Activated naive CD8-positive, alpha-beta T cell treated with anti-CD3 and anti-CD28 coated beads, Interleukin-2, amount 10 ng/mL, durations not matched to agents 7 days and 5 days (primary cell): ENCODE data around the gene ALDH1A1. TPM values are rescaled to one million over a fixed set of nuclear protein-coding genes. Genes with fewer than 3 reads are reported as not detected.

Experiments used
- ATAC-seq: fragments of 150-1000 bp; cut with Tn5 transposase; one replicate; pipeline ENCODE4 v1.10.0; 2021; ENCODE audit warnings: low read depth, moderate library complexity
- POLR2A ChIA-PET: fragments of 350-600 bp; sonication (Branson Sonifier 250); formaldehyde crosslinking; loops from one replicate; lab custom pipeline; 2021; ENCODE audit warnings: antibody characterized with exemption; lab: Charles Lee
- DNase-seq: peaks from one replicate; pipeline ENCODE4 v3.0.0; 2021
- H3K27ac Mint-ChIP-seq: one replicate; pipeline ENCODE4 v1.8.0; 2022; ENCODE audit warnings: mild to moderate bottlenecking, mixed read lengths
- H3K27me3 Mint-ChIP-seq: one replicate; pipeline ENCODE4 v1.8.0; 2022; ENCODE audit warnings: mild to moderate bottlenecking, moderate library complexity, mixed read lengths
- H3K36me3 Mint-ChIP-seq: one replicate; pipeline ENCODE4 v1.8.0; 2021; ENCODE audit warnings: mild to moderate bottlenecking, mixed read lengths
- H3K4me1 Mint-ChIP-seq: one replicate; pipeline ENCODE4 v1.8.0; 2021; ENCODE audit warnings: mixed read lengths
- H3K4me3 Mint-ChIP-seq: one replicate; pipeline ENCODE4 v1.8.0; 2022; ENCODE audit warnings: mild to moderate bottlenecking, moderate library complexity, mixed read lengths
- H3K9me3 Mint-ChIP-seq: one replicate; pipeline ENCODE4 v1.8.0; 2021; ENCODE audit warnings: mixed read lengths
- total RNA-seq, 2 experiments: library from RNA; stranded (reverse); gene quantifications; one replicate each; pipeline ENCODE4 v1.2.3, GENCODE V29; 2021

Gene ALDH1A1
- total RNA-seq, 2 experiments from 2014 or later: 0.69 to 1.3 TPM

GRCh38 chr9:72984226-72984947 is 31.5 kb upstream of the ALDH1A1 start:
- H3K27me3 Mint-ChIP-seq: no peaks in the 10 kb centered on the region
- no peaks in the 10 kb centered on the region for H3K9me3 Mint-ChIP-seq
- no peak for ATAC-seq
- no peak overlapping the region for H3K4me3 Mint-ChIP-seq
- no peaks in the 10 kb centered on the region for H3K36me3 Mint-ChIP-seq
- no peak overlapping the region for H3K27ac Mint-ChIP-seq
- POLR2A ChIA-PET: no interaction called here
- H3K4me1 Mint-ChIP-seq: no peaks in the 10 kb centered on the region
- no peak for DNase-seq

GRCh38 chr9:72983512-72984225 is 30.8 kb upstream of the ALDH1A1 start:
- no peak for ATAC-seq
- H3K27me3 Mint-ChIP-seq: no peaks in the 10 kb centered on the region
- no peaks in the 10 kb centered on the region for H3K4me1 Mint-ChIP-seq
- H3K9me3 Mint-ChIP-seq: no peaks in the 10 kb centered on the region
- POLR2A ChIA-PET: no interaction called here
- no peak overlapping the region for H3K27ac Mint-ChIP-seq
- H3K36me3 Mint-ChIP-seq: no peaks in the 10 kb centered on the region
- no peak overlapping the region for H3K4me3 Mint-ChIP-seq
- no peak for DNase-seq

- H3K27me3 Mint-ChIP-seq: peaks cover 3% of the 10 kb centered on the region
- no peak overlapping the region for H3K27ac Mint-ChIP-seq
- POLR2A ChIA-PET: no interaction called here
- no peaks in the 10 kb centered on the region for H3K36me3 Mint-ChIP-seq
- no peak for ATAC-seq
- H3K4me1 Mint-ChIP-seq: no peaks in the 10 kb centered on the region
- DNase-seq: no peak
- no peak overlapping the region for H3K4me3 Mint-ChIP-seq
- H3K9me3 Mint-ChIP-seq: no peaks in the 10 kb centered on the region
Observed at GRCh38 chr9:72983056-72983455, 30.2 kb upstream of the ALDH1A1 start.

- Mint-ChIP-seq H3K36me3 (no peaks in the 10 kb centered on the region), H3K4me3 (no peak overlapping the region), H3K27me3 (peaks cover 3% of the 10 kb centered on the region), H3K27ac (no peak overlapping the region), H3K4me1 (no peaks in the 10 kb centered on the region), H3K9me3 (no peaks in the 10 kb centered on the region)
- DNase-seq (no peak), ATAC-seq (no peak)
- POLR2A ChIA-PET: no interaction called here
Observed at GRCh38 chr9:72982146-72982799, 29.4 kb upstream of the ALDH1A1 start.

GRCh38 chr9:72981433-72981832 is 28.6 kb upstream of the ALDH1A1 start:
- Mint-ChIP-seq H3K9me3 (no peaks in the 10 kb centered on the region), H3K27ac (no peak overlapping the region), H3K4me1 (no peaks in the 10 kb centered on the region), H3K36me3 (no peaks in the 10 kb centered on the region), H3K27me3 (peaks cover 3% of the 10 kb centered on the region), H3K4me3 (no peak overlapping the region)
- ATAC-seq (no peak), DNase-seq (no peak)
- POLR2A ChIA-PET: no interaction called here

GRCh38 chr9:72980600-72981265 is 27.9 kb upstream of the ALDH1A1 start:
- DNase-seq (no peak), ATAC-seq (no peak)
- POLR2A ChIA-PET: no interaction called here
- no peaks in the 10 kb centered on the region for H3K4me1 Mint-ChIP-seq
- no peak overlapping the region for H3K4me3 Mint-ChIP-seq
- H3K27me3 Mint-ChIP-seq: peaks cover 3% of the 10 kb centered on the region
- no peak overlapping the region for H3K27ac Mint-ChIP-seq
- H3K36me3 Mint-ChIP-seq: no peaks in the 10 kb centered on the region
- H3K9me3 Mint-ChIP-seq: no peaks in the 10 kb centered on the region

- ATAC-seq (no peak), DNase-seq (no peak)
- Mint-ChIP-seq H3K4me3 (no peak overlapping the region), H3K27ac (no peak overlapping the region), H3K9me3 (no peaks in the 10 kb centered on the region), H3K36me3 (no peaks in the 10 kb centered on the region), H3K27me3 (peaks cover 3% of the 10 kb centered on the region), H3K4me1 (no peaks in the 10 kb centered on the region)
- POLR2A ChIA-PET: no interaction called here
Observed at GRCh38 chr9:72980183-72980582, 27.3 kb upstream of the ALDH1A1 start.

- H3K27ac Mint-ChIP-seq: no peak overlapping the region
- POLR2A ChIA-PET: no interaction called here
- H3K4me1 Mint-ChIP-seq: no peaks in the 10 kb centered on the region
- H3K4me3 Mint-ChIP-seq: no peak overlapping the region
- ATAC-seq: no peak
- DNase-seq: no peak
- peaks cover 3% of the 10 kb centered on the region for H3K27me3 Mint-ChIP-seq
- H3K36me3 Mint-ChIP-seq: no peaks in the 10 kb centered on the region
- no peaks in the 10 kb centered on the region for H3K9me3 Mint-ChIP-seq
Observed at GRCh38 chr9:72979405-72980100, 26.7 kb upstream of the ALDH1A1 start.

- Mint-ChIP-seq H3K27me3 (peaks cover 3% of the 10 kb centered on the region), H3K36me3 (no peaks in the 10 kb centered on the region), H3K27ac (no peak overlapping the region), H3K9me3 (no peaks in the 10 kb centered on the region), H3K4me1 (no peaks in the 10 kb centered on the region), H3K4me3 (no peak overlapping the region)
- POLR2A ChIA-PET: no interaction called here
- DNase-seq (no peak), ATAC-seq (no peak)
Observed at GRCh38 chr9:72978744-72979143, 25.9 kb upstream of the ALDH1A1 start.

GRCh38 chr9:72977670-72978069 is 24.8 kb upstream of the ALDH1A1 start:
- Mint-ChIP-seq H3K36me3 (no peaks in the 10 kb centered on the region), H3K27me3 (peaks cover 3% of the 10 kb centered on the region), H3K4me3 (no peak overlapping the region), H3K27ac (no peak overlapping the region), H3K4me1 (no peaks in the 10 kb centered on the region), H3K9me3 (no peaks in the 10 kb centered on the region)
- ATAC-seq (no peak), DNase-seq (no peak)
- POLR2A ChIA-PET: no interaction called here

GRCh38 chr9:72974501-72974900 is 21.6 kb upstream of the ALDH1A1 start:
- Mint-ChIP-seq H3K36me3 (no peaks in the 10 kb centered on the region), H3K9me3 (no peaks in the 10 kb centered on the region), H3K4me1 (no peaks in the 10 kb centered on the region), H3K27me3 (peaks cover 7% of the 10 kb centered on the region), H3K4me3 (no peak overlapping the region), H3K27ac (no peak overlapping the region)
- POLR2A ChIA-PET: no interaction called here
- ATAC-seq (no peak), DNase-seq (no peak)

GRCh38 chr9:72972636-72973035 is 19.8 kb upstream of the ALDH1A1 start:
- no peaks in the 10 kb centered on the region for H3K4me1 Mint-ChIP-seq
- no peaks in the 10 kb centered on the region for H3K9me3 Mint-ChIP-seq
- H3K27me3 Mint-ChIP-seq: peaks cover 3% of the 10 kb centered on the region
- H3K36me3 Mint-ChIP-seq: no peaks in the 10 kb centered on the region
- H3K4me3 Mint-ChIP-seq: no peak overlapping the region
- no peak for ATAC-seq
- POLR2A ChIA-PET: no interaction called here
- DNase-seq: no peak
- H3K27ac Mint-ChIP-seq: no peak overlapping the region

- POLR2A ChIA-PET: no interaction called here
- Mint-ChIP-seq H3K27ac (no peak overlapping the region), H3K27me3 (peaks cover 3% of the 10 kb centered on the region), H3K9me3 (no peaks in the 10 kb centered on the region), H3K36me3 (no peaks in the 10 kb centered on the region), H3K4me1 (no peaks in the 10 kb centered on the region), H3K4me3 (no peak overlapping the region)
- DNase-seq (no peak), ATAC-seq (no peak)
Observed at GRCh38 chr9:72971411-72971810, 18.6 kb upstream of the ALDH1A1 start.
